Endothelial cell (in vitro differentiated cells): ENCODE measurements around the gene OTOS. TPM values are rescaled to one million over a fixed set of nuclear protein-coding genes. Genes with fewer than 3 reads are reported as not detected.

Experiments
- DNase-seq: peaks from one replicate; pipeline ENCODE4 v3.0.0; 2021; ENCODE audit warnings: low spot score
- H3K27ac Mint-ChIP-seq: one replicate; pipeline ENCODE4 v1.8.0; 2021; ENCODE audit warnings: mixed read lengths, inconsistent platforms; ENCODE audit not compliant: unreplicated experiment
- H3K27me3 Mint-ChIP-seq: one replicate; pipeline ENCODE4 v1.8.0; 2021; ENCODE audit warnings: mild to moderate bottlenecking, moderate library complexity, mixed read lengths, inconsistent platforms; ENCODE audit not compliant: unreplicated experiment
- H3K36me3 Mint-ChIP-seq: one replicate; pipeline ENCODE4 v1.8.0; 2021; ENCODE audit warnings: mild to moderate bottlenecking, low read depth, mixed read lengths, inconsistent platforms; ENCODE audit not compliant: unreplicated experiment
- H3K4me1 Mint-ChIP-seq: one replicate; pipeline ENCODE4 v1.8.0; 2021; ENCODE audit warnings: mild to moderate bottlenecking, mixed read lengths, inconsistent platforms; ENCODE audit not compliant: unreplicated experiment
- H3K4me3 Mint-ChIP-seq: one replicate; pipeline ENCODE4 v1.8.0; 2021; ENCODE audit warnings: mild to moderate bottlenecking, mixed read lengths, inconsistent platforms; ENCODE audit not compliant: unreplicated experiment
- H3K9me3 Mint-ChIP-seq: one replicate; pipeline ENCODE4 v1.8.0; 2021; ENCODE audit warnings: mixed read lengths, inconsistent platforms; ENCODE audit not compliant: unreplicated experiment
- CTCF ChIP-seq: fragments of 200-600 bp; sonication (generic); IDR thresholded peaks from one replicate; pipeline ENCODE4 v1.5.0; 2021; ENCODE audit warnings: antibody characterized with exemption; ENCODE audit not compliant: unreplicated experiment
- total RNA-seq: library from RNA; stranded (reverse); fragmentation: NEBNext Ultra II Directional; extraction: Animal tissue kit (Norgen Biotek cat#: 25700); gene quantifications from one replicate; pipeline ENCODE4 v1.2.1, GENCODE V29; 2021; ENCODE audit not compliant: unreplicated experiment

The OTOS gene
- total RNA-seq, 1 donor from 2014 or later: not detected

DNA sequence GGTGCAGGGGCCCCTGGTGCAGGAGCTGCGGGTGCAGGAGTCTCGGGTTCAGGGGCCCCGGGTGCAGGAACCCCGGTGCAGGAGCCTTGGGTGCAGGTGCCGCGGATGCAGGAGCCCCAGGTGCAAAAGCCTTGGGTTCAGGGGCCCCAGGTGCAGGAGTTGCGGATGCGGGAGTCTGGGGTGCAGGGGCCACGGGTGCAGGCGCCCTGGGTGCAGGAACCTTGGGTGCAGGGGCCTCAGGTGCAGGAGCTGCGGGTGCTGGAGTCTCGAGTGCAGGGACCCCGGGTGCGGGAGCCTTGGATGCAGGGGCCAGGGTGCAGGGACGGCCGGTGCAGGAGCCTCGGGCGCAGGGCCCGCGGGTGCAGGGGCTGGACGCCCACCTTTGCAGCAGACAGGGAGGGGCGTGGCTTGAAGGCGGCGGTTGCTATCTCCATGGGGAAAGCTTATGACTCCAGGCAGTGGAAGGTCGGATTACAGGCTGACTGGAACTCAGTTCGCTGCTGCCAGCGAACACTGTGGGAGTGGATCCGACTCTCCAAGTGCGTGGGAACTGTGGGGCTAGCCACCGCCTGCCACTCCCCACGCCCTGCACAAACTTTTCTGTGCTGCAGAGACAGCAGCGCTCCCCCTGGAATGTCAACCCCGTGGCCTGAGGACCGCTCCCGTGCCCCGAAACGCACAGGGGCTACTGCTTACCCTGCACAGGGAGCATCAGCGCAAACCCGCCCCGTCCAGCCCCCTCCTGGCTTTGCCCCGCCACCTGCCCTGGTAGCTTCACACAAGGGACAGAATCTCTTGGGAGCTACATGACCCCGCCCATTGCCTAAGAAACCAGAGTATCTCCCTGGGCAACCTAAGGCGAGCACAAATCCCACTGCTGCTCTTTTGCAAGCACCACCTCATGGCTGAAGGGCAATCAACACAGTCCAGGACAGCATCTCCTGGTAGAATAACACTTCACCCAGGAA lies 44.6 kb downstream of the OTOS start:
- peaks cover 1% of the 10 kb centered on the region for H3K27me3 Mint-ChIP-seq
- no peak for TF ChIP-seq CTCF
- H3K4me1 Mint-ChIP-seq: no peaks in the 10 kb centered on the region
- no peak overlapping the region for H3K4me3 Mint-ChIP-seq
- no peak for DNase-seq
- no peak overlapping the region for H3K27ac Mint-ChIP-seq
- H3K36me3 Mint-ChIP-seq: no peaks in the 10 kb centered on the region
- H3K9me3 Mint-ChIP-seq: no peaks in the 10 kb centered on the region

DNA sequence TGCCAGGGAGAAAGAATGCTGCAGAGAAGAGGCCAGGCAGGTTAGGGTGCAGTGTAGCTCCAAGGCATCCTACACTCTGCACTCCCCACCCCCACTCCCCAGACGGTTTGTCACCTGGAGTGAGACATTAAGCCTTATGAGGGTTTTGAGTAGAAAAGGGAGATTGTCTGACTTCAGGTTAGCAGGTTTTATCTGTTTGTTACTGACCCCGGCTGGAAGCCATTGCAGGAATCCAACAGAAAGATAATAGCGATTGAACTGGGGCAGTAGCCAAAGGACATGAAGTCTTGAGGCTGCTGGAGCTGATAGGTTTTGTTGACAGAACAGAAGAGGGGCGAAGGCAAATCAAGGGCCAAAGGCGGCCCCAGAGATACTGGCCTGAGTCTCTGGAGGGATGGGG lies 51.2 kb downstream of the OTOS start:
- Mint-ChIP-seq H3K4me3 (no peak overlapping the region), H3K27me3 (no peaks in the 10 kb centered on the region), H3K9me3 (peaks cover 3% of the 10 kb centered on the region), H3K36me3 (peaks cover 5% of the 10 kb centered on the region), H3K4me1 (no peaks in the 10 kb centered on the region), H3K27ac (no peak overlapping the region)
- DNase-seq: no peak
- TF ChIP-seq CTCF: no peak

Other genes starting within 250 kb of the OTOS start
- 131 TPM for gene NDUFA10, start 115.3 kb downstream of the OTOS start, total RNA-seq
- gene OR6B2, start 110.2 kb downstream of the OTOS start, total RNA-seq: 0.23 TPM
- not detected for gene OR6B3, start 87.1 kb downstream of the OTOS start, total RNA-seq
- gene COPS9, start 4.4 kb downstream of the OTOS start, total RNA-seq: 165 TPM